Left ventricle myocardium inferior (tissue), 1 donor: ENCODE data around the gene CLDN24. TPM values are rescaled to one million over a fixed set of nuclear protein-coding genes. Genes with fewer than 3 reads are reported as not detected.

Experiments used
- DNase-seq: peaks from one replicate; pipeline ENCODE4 v3.0.0-alpha.2; 2020
- H3K27ac ChIP-seq: fragments of 200-600 bp; replicated peaks from 2 replicates; pipeline ENCODE4 v1.8.0; 2021
- H3K27me3 ChIP-seq: fragments of 200-600 bp; 2 replicates; pipeline ENCODE4 v1.8.0; 2021; ENCODE audit warnings: low read depth
- H3K36me3 ChIP-seq: fragments of 200-600 bp; 2 replicates; pipeline ENCODE4 v1.8.0; 2021
- H3K4me1 ChIP-seq: fragments of 200-600 bp; 2 replicates; pipeline ENCODE4 v1.8.0; 2021
- H3K4me3 ChIP-seq: fragments of 200-600 bp; 2 replicates; pipeline ENCODE4 v1.8.0; 2021; ENCODE audit warnings: mild to moderate bottlenecking, moderate library complexity
- H3K9me3 ChIP-seq: fragments of 200-600 bp; replicated peaks from 2 replicates; pipeline ENCODE4 v1.8.0; 2021
- intact Hi-C: fragments of 100-400 bp; cut with micrococcal nuclease; formaldehyde crosslinking; loops from one replicate; pipeline ENCODE4 v1.11.0; 2022
- total RNA-seq: library from RNA; stranded (reverse); fragmentation: NEBNext Ultra II Directional; extraction: Animal tissue kit (Norgen Biotek cat#: 25700); gene quantifications from one replicate; pipeline ENCODE4 v1.2.1, GENCODE V29; 2021
- TF ChIP-seq, protein P1 (sequence below): fragments of 200-600 bp; IDR thresholded peaks from 2 replicates; pipeline ENCODE4 v1.8.0; 2021; ENCODE audit warnings: antibody characterized with exemption, mild to moderate bottlenecking, borderline replicate concordance
- donor health status: DM: no; HTN: yes; CAD: no; lungs with severe emphysema.

Gene CLDN24
- total RNA-seq, 1 donor from 2014 or later = not detected

DNA sequence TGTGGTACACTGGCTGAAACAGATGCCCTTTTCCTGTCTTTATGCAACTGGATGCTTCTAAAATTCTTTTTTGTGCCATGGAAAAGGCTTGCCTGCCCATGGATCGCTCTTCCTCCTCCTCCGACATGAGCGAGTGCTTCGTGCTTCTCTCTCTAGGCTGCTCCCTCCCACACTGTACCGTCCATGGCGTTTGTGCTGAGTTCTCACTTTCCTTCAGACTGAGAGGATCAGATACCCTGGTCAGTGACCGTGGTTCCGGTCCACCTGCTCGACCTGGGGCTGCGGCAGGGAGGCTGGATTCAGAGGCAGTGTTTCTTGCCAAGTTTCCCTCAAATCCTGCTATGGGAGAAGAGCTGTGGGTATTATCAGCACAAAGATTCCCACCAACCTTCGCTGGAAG, 10.2 kb upstream of the CLDN24 start:
- H3K9me3 ChIP-seq = no peaks in the 10 kb centered on the region
- H3K27ac ChIP-seq = no peak overlapping the region
- intact Hi-C loops = no loop called here
- no peak overlapping the region for H3K4me3 ChIP-seq
- peaks cover 5% of the 10 kb centered on the region for H3K4me1 ChIP-seq
- DNase-seq = no peak
- TF ChIP-seq, protein P1, sequence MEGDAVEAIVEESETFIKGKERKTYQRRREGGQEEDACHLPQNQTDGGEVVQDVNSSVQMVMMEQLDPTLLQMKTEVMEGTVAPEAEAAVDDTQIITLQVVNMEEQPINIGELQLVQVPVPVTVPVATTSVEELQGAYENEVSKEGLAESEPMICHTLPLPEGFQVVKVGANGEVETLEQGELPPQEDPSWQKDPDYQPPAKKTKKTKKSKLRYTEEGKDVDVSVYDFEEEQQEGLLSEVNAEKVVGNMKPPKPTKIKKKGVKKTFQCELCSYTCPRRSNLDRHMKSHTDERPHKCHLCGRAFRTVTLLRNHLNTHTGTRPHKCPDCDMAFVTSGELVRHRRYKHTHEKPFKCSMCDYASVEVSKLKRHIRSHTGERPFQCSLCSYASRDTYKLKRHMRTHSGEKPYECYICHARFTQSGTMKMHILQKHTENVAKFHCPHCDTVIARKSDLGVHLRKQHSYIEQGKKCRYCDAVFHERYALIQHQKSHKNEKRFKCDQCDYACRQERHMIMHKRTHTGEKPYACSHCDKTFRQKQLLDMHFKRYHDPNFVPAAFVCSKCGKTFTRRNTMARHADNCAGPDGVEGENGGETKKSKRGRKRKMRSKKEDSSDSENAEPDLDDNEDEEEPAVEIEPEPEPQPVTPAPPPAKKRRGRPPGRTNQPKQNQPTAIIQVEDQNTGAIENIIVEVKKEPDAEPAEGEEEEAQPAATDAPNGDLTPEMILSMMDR = no peak
- no peaks in the 10 kb centered on the region for H3K27me3 ChIP-seq
- no peaks in the 10 kb centered on the region for H3K36me3 ChIP-seq

DNA sequence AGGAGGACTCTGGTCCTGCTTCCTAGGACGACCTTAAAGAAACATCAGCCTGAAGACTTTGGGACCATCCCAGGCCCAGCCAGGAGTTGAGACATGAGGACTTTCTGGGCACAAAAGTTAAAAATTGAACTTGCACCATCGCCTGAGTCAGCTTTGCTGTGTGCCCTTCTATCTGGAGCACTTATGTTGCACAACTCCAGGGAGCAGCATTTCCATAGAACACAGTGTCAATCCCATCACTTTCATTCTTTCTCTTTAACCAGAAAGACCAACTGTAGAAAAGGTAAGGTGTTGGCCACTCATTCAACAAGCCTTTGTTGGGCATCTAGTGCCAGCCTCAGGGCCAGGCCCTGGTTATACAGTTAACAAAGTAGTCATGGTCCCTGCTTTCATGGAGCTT, 8.6 kb upstream of the CLDN24 start:
- Histone ChIP-seq H3K9me3 (no peaks in the 10 kb centered on the region), H3K27ac (no peak overlapping the region), H3K4me1 (peaks cover 5% of the 10 kb centered on the region), H3K4me3 (no peak overlapping the region), H3K36me3 (no peaks in the 10 kb centered on the region), H3K27me3 (no peaks in the 10 kb centered on the region)
- no peak for DNase-seq
- intact Hi-C loops = no loop called here
- TF ChIP-seq, protein P1 = no peak

DNA sequence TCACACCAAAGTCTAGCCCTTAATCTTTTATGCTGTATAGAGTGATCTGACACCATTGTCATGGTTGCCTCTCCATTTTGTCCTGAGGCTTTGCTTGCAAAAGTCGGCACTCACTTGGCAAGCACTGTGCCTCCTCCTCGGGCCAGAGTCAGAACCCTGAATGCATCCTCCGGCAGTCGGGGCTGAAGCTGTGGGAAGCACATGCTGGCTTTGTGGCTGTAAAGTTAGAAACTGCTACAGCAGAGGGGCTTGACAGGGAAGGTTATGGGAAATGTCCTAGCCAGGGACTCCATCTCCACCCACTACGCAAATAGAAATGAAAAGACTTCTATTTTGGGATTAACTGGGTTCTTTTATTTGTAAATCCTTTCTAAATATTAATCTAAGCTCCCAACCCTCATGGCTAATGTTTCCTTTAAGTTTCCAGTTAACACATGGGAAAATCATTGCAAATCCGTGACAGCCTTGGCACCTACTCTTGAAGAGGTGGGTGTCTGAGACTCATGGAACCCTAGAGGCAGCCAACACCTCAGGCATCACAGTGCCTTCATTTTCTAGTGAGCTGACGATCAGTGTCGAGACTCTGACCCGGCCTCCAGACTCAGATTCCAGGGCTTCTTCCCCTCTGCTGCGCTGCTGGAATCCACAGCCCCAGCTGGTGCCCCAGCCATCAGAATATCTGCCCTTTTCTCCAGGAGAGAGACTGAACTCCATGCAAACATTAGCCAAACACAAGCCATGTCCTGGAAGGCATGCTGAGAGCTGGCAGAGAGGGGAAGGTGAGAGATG, 7.9 kb upstream of the CLDN24 start:
- H3K9me3 ChIP-seq = no peaks in the 10 kb centered on the region
- DNase-seq = no peak
- H3K27ac ChIP-seq = no peak overlapping the region
- intact Hi-C loops = no loop called here
- no peaks in the 10 kb centered on the region for H3K27me3 ChIP-seq
- H3K36me3 ChIP-seq = no peaks in the 10 kb centered on the region
- H3K4me3 ChIP-seq = no peak overlapping the region
- no peaks in the 10 kb centered on the region for H3K4me1 ChIP-seq
- TF ChIP-seq, protein P1 = no peak

DNA sequence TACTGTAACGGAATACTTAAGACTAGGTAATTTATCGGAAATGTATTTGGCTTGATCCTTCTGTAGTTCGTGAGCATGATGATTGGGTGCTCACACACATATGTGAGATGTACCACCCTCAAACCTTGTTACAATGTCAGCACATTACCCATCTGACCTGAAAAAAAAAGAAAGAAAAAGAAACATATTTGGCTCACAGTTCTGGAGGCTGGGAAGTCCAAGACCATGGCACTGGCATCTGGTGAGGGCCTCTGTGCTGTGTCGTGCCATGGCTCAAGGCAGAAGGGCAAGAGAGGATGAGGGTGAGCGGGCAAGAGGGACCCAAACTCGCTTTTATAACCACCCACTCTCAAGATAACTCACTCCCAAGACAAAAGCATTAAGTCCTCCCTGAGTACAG, 7.0 kb upstream of the CLDN24 start:
- Histone ChIP-seq H3K4me3 (no peak overlapping the region), H3K9me3 (no peaks in the 10 kb centered on the region), H3K27ac (no peak overlapping the region), H3K4me1 (no peaks in the 10 kb centered on the region), H3K27me3 (no peaks in the 10 kb centered on the region), H3K36me3 (no peaks in the 10 kb centered on the region)
- intact Hi-C loops = no loop called here
- TF ChIP-seq, protein P1 = no peak
- no peak for DNase-seq

DNA sequence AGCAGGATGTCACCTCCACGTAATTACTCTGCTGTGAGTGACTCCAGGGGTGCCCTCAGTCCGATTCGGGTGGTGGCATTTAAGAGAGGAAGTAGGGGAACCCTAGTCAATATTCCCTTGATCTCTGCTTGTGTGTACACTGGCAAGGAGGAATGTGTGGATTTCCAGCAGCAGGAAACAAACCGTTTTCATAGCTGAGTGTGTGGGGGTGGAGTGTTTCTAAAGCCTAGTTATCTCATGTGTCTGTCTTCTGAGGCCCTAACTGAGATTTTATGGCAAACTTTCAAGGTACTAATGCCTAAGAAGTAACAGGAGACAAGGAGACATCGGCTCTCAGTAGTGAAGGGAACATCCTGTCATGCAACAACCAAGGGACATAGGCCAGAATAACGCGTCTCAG, 6.6 kb upstream of the CLDN24 start:
- H3K27ac ChIP-seq = no peak overlapping the region
- intact Hi-C loops = no loop called here
- TF ChIP-seq, protein P1 = no peak

More for the DNA sequence above, 6.6 kb upstream of the CLDN24 start:
- no peaks in the 10 kb centered on the region for H3K27me3 ChIP-seq
- no peaks in the 10 kb centered on the region for H3K36me3 ChIP-seq
- no peak overlapping the region for H3K4me3 ChIP-seq
- H3K9me3 ChIP-seq = no peaks in the 10 kb centered on the region
- no peaks in the 10 kb centered on the region for H3K4me1 ChIP-seq
- no peak for DNase-seq
